H1 (cell line): Measurements from ENCODE around the gene IFNA13. TPM values are rescaled to one million over a fixed set of nuclear protein-coding genes. Genes with fewer than 3 reads are reported as not detected.

ENCODE experiments used
- CTCF ChIA-PET: fragments of 300-600 bp; sonication (Branson Sonifier 250); formaldehyde crosslinking; loops from one replicate; lab custom pipeline; 2021; ENCODE audit not compliant: partially characterized antibody; lab: Charles Lee
- POLR2A ChIA-PET: fragments of 300-600 bp; sonication (Branson Sonifier 250); formaldehyde crosslinking; loops from one replicate; lab custom pipeline; 2021; ENCODE audit warnings: inconsistent platforms; ENCODE audit not compliant: partially characterized antibody; lab: Charles Lee
- DNase-seq, 2 experiments: peaks; one replicate each; pipeline versions ENCODE4 v3.0.0 to v3.0.0-alpha.2; 2010 to 2022; ENCODE audit warnings: low spot score in 2 of 2, low read depth in 1 of 2, mixed read lengths in 1 of 2
- FAIRE-seq: peaks from 2 replicates; lab custom pipeline; 2011; peaks lifted over from hg19 to GRCh38; lab: Jason Lieb, UNC
- H2AFZ ChIP-seq: 2 replicates; pipeline ENCODE4 v1.8.1; 2012; ENCODE audit warnings: low read length, inconsistent platforms
- H2AK5ac ChIP-seq: 2 replicates; pipeline ENCODE4 v1.6.1; 2013; ENCODE audit warnings: low read depth, low read length
- H2BK120ac ChIP-seq: replicated peaks from 2 replicates; pipeline ENCODE3; 2013; ENCODE audit warnings: low read depth, low read length, inconsistent platforms
- H2BK12ac ChIP-seq: 2 replicates; pipeline ENCODE4 v1.6.1; 2013; ENCODE audit warnings: low read depth, low read length
- H2BK15ac ChIP-seq: 2 replicates; pipeline ENCODE4 v1.6.1; 2013; ENCODE audit warnings: low read length
- H2BK20ac ChIP-seq: 2 replicates; pipeline ENCODE4 v1.6.1; 2013; ENCODE audit warnings: low read length
- H2BK5ac ChIP-seq: 2 replicates; pipeline ENCODE4 v1.6.1; 2013; ENCODE audit warnings: low read depth, low read length
- H3K14ac ChIP-seq: 2 replicates; pipeline ENCODE4 v1.6.1; 2013; ENCODE audit warnings: inconsistent platforms; ENCODE audit not compliant: insufficient read length
- H3K18ac ChIP-seq: 2 replicates; pipeline ENCODE4 v1.6.1; 2013; ENCODE audit warnings: low read length; ENCODE audit errors: extremely low read depth
- H3K23ac ChIP-seq: 2 replicates; pipeline ENCODE4 v1.6.1; 2013; ENCODE audit warnings: inconsistent platforms; ENCODE audit not compliant: insufficient read length
- H3K23me2 ChIP-seq: 2 replicates; pipeline ENCODE4 v1.6.1; 2013; ENCODE audit warnings: low read depth, low read length
- H3K27ac ChIP-seq: 2 replicates; pipeline ENCODE4 v1.6.1; 2011; ENCODE audit warnings: low read depth, low read length, inconsistent platforms
- H3K27me3 ChIP-seq, 4 experiments: replicated peaks in 1 of 4; 1 replicate in 1 of 4; 2 replicates in 3 of 4; pipeline versions ENCODE4 v1.6.1 to v1.8.1; 2011 to 2013; ENCODE audit warnings: low read length in 3 of 4, mild to moderate bottlenecking in 3 of 4, inconsistent platforms in 2 of 4, mixed read lengths in 2 of 4, moderate library complexity in 1 of 4; ENCODE audit not compliant: control insufficient read depth in 3 of 4, insufficient read depth in 3 of 4; ENCODE audit errors: extremely low read depth in 1 of 4
- H3K36me3 ChIP-seq, 4 experiments: 2 replicates each; pipeline versions ENCODE4 v1.6.1 to v1.8.1; 2011 to 2013; ENCODE audit warnings: mild to moderate bottlenecking in 4 of 4, low read length in 3 of 4, moderate library complexity in 2 of 4, control low read depth in 1 of 4, inconsistent platforms in 1 of 4; ENCODE audit not compliant: insufficient read depth in 4 of 4, control insufficient read depth in 2 of 4
- H3K4ac ChIP-seq: replicated peaks from 2 replicates; pipeline ENCODE3; 2013; ENCODE audit warnings: low read length, low read depth, mixed read lengths, inconsistent platforms; ENCODE audit not compliant: insufficient read length
- H3K4me1 ChIP-seq, 4 experiments: replicated peaks in 1 of 4; 1 replicate in 1 of 4; 2 replicates in 3 of 4; pipeline versions ENCODE4 v1.6.1 to v1.8.1; 2011 to 2013; ENCODE audit warnings: low read length in 3 of 4, inconsistent platforms in 2 of 4, mixed read lengths in 1 of 4; ENCODE audit not compliant: insufficient read depth in 4 of 4, control insufficient read depth in 3 of 4
- H3K4me2 ChIP-seq, 2 experiments: 2 replicates each; pipeline versions ENCODE4 v1.6.1 to v1.8.1; 2011 to 2013; ENCODE audit warnings: low read depth in 2 of 2, low read length in 2 of 2, control low read depth in 1 of 2, inconsistent platforms in 1 of 2, mild to moderate bottlenecking in 1 of 2; ENCODE audit not compliant: insufficient read depth in 1 of 2
- H3K4me3 ChIP-seq, 4 experiments: fragments of 200-600, 300-600 bp in 1 of 4; sonication (generic), shearing (Covaris generic), sonication (Bioruptor Twin) in 1 of 4; 2 replicates each; pipeline versions ENCODE4 v1.5.1 to v1.8.1; 2011 to 2016; ENCODE audit warnings: low read length in 4 of 4, low read depth in 3 of 4, control low read depth in 2 of 4, inconsistent platforms in 2 of 4, mild to moderate bottlenecking in 2 of 4, mixed read lengths in 1 of 4, moderate library complexity in 1 of 4; ENCODE audit not compliant: insufficient read depth in 2 of 4; ENCODE audit errors: extremely low read depth in 1 of 4
- H3K56ac ChIP-seq: replicated peaks from 2 replicates; pipeline ENCODE3; 2013; ENCODE audit warnings: low read depth, mild to moderate bottlenecking, mixed read lengths, low read length, inconsistent platforms; ENCODE audit not compliant: insufficient read length
- H3K79me1 ChIP-seq: 2 replicates; pipeline ENCODE4 v1.6.1; 2013; ENCODE audit warnings: low read depth, low read length, control low read depth
- H3K79me2 ChIP-seq, 2 experiments: 2 replicates each; pipeline versions ENCODE4 v1.6.1 to v1.8.1; 2012 to 2013; ENCODE audit warnings: low read length in 2 of 2, mild to moderate bottlenecking in 2 of 2, inconsistent platforms in 1 of 2; ENCODE audit not compliant: insufficient read depth in 2 of 2, control insufficient read depth in 1 of 2
- H3K9ac ChIP-seq, 4 experiments: replicated peaks in 1 of 4; 1 replicate in 1 of 4; 2 replicates in 3 of 4; pipeline versions ENCODE4 v1.6.1 to v1.8.1; 2011 to 2013; ENCODE audit warnings: low read depth in 3 of 4, low read length in 3 of 4, control low read depth in 2 of 4, mild to moderate bottlenecking in 2 of 4, moderate library complexity in 2 of 4, inconsistent platforms in 1 of 4; ENCODE audit errors: extremely low read depth in 1 of 4
- H3K9me3 ChIP-seq, 2 experiments: 2 replicates each; pipeline versions ENCODE4 v1.6.1 to v1.8.1; 2012 to 2013; ENCODE audit warnings: mild to moderate bottlenecking in 2 of 2, moderate library complexity in 2 of 2, control low read depth in 1 of 2, inconsistent platforms in 1 of 2, low read depth in 1 of 2, low read length in 1 of 2, mixed read lengths in 1 of 2; ENCODE audit not compliant: insufficient read depth in 2 of 2
- H4K20me1 ChIP-seq, 2 experiments: replicated peaks in 1 of 2; 2 replicates each; pipeline versions ENCODE3 to v1.8.1; 2011 to 2013; ENCODE audit warnings: inconsistent platforms in 2 of 2, low read length in 2 of 2, mild to moderate bottlenecking in 1 of 2; ENCODE audit not compliant: insufficient read depth in 2 of 2, control insufficient read depth in 1 of 2
- H4K5ac ChIP-seq: 2 replicates; pipeline ENCODE4 v1.6.1; 2013; ENCODE audit warnings: low read length, low read depth, mixed read lengths, inconsistent platforms; ENCODE audit not compliant: insufficient read length
- H4K8ac ChIP-seq: 2 replicates; pipeline ENCODE4 v1.8.0; 2013; ENCODE audit warnings: mild to moderate bottlenecking, moderate library complexity, low read length, inconsistent platforms; ENCODE audit not compliant: insufficient read depth; ENCODE audit errors: extremely low read depth
- H4K91ac ChIP-seq: replicated peaks from 2 replicates; pipeline ENCODE3; 2013; ENCODE audit warnings: low read length, mixed read lengths, inconsistent platforms; ENCODE audit not compliant: insufficient read length
- CTCF ChIP-seq, 3 experiments: IDR thresholded peaks; 1 replicate in 2 of 3; 2 replicates in 1 of 3; pipeline versions ENCODE4 v1.5.1 to v1.6.1; 2011; ENCODE audit warnings: low read length in 3 of 3, mild to moderate bottlenecking in 3 of 3, inconsistent platforms in 2 of 3, low read depth in 1 of 3, moderate library complexity in 1 of 3; ENCODE audit not compliant: insufficient read depth in 1 of 3; ENCODE audit errors: control extremely low read depth in 1 of 3
- GABPA ChIP-seq: IDR thresholded peaks from 2 replicates; pipeline ENCODE4 v1.6.1; 2011; ENCODE audit warnings: mild to moderate bottlenecking, low read length, moderate library complexity, borderline replicate concordance; ENCODE audit not compliant: insufficient read depth
- NANOG ChIP-seq: IDR thresholded peaks from 2 replicates; pipeline ENCODE4 v1.6.1; 2011; ENCODE audit warnings: low read length, low read depth, mild to moderate bottlenecking, inconsistent platforms; ENCODE audit not compliant: insufficient read depth, poor library complexity, severe bottlenecking
- PHF8 ChIP-seq: fragments of 200-600 bp; sonication (generic); conservative IDR thresholded peaks from 2 replicates; pipeline ENCODE4 v1.7.1; 2012; ENCODE audit warnings: low read depth, mild to moderate bottlenecking, inconsistent platforms, low read length, moderate library complexity
- SP4 ChIP-seq: IDR thresholded peaks from 2 replicates; pipeline ENCODE4 v1.6.1; 2012; ENCODE audit warnings: low read length, inconsistent platforms
- TAF7 ChIP-seq: optimal IDR thresholded peaks from 2 replicates; pipeline ENCODE3; 2011; ENCODE audit warnings: low read depth, mild to moderate bottlenecking, inconsistent platforms, low read length, moderate library complexity, borderline replicate concordance
- WGBS, 2 experiments: shearing (Covaris generic) in 1 of 2; methylation state at CpG; one replicate each; pipeline versions ENCODE4 v1.1.6 to v1.1.7; 2013 to 2015; ENCODE audit warnings: low lambda C conversion rate in 2 of 2, mixed read lengths in 2 of 2, inconsistent platforms in 1 of 2, low coverage in 1 of 2, missing lambda C conversion rate in 1 of 2; ENCODE audit not compliant: insufficient replicate concordance in 2 of 2, insufficient coverage in 1 of 2, insufficient read length in 1 of 2; ENCODE audit errors: extremely low coverage in 1 of 2, missing lambda C conversion rate in 1 of 2; 5-methylcytosine and 5-hydroxymethylcytosine counted together
- long read RNA-seq, 2 experiments: library from RNA in 1 of 2; library from capped mRNA in 1 of 2; stranded (forward); transcript quantifications; one replicate each; pipeline ENCODE4 v2.0.0, GENCODE V29; 2021; ENCODE audit warnings: inconsistent platforms in 1 of 2
- polyA minus RNA-seq, 3 experiments: library from RNA; depleted of rRNA, polyadenylated mRNA; stranded (reverse); fragments of >200 nt; gene quantifications; 1 replicate in 2 of 3; 2 replicates in 1 of 3; pipeline ENCODE4 v1.2.3, GENCODE V29; 2011
- polyA plus RNA-seq, 7 experiments: library from polyadenylated mRNA; depleted of rRNA in 3 of 7; stranded (reverse) in 5 of 7; unstranded in 2 of 7; fragments of >200 nt in 5 of 7; fragments of 200-250 nt in 2 of 7; gene quantifications; 1 replicate in 5 of 7; 2 replicates in 1 of 7; 4 replicates in 1 of 7; pipeline versions ENCODE4 v1.2.1 to v1.2.3, GENCODE V29; 2011 to 2013; ENCODE audit warnings: missing spikeins in 2 of 7, mixed read lengths in 2 of 7
- total RNA-seq: library from RNA; stranded (reverse); fragmentation: NEBNext Ultra II Directional; extraction: Animal tissue kit (Norgen Biotek cat#: 25700); gene quantifications from 2 replicates; pipeline ENCODE4 v1.2.1, GENCODE V29; 2021
- TF ChIP-seq, protein P1 (sequence below): IDR thresholded peaks from 2 replicates; pipeline ENCODE4 v1.6.1; 2011; ENCODE audit warnings: low read length, improper control_type of control experiment

The IFNA13 gene
- total RNA-seq (not detected in 2 replicates), polyA plus RNA-seq (2011; rRNA removed) (not detected in 2 replicates), polyA minus RNA-seq (2011; rRNA and poly(A)+ RNA removed) (not detected in 2 replicates)
- polyA plus RNA-seq (2011; cell fraction: cytosol; rRNA removed): not detected
- polyA plus RNA-seq (2011; cell fraction: nucleus; rRNA removed): not detected
- polyA plus RNA-seq (2012, experiment 1 of 2): not detected in 4 replicates
- not detected for polyA plus RNA-seq (2012, experiment 2 of 2)
- polyA plus RNA-seq (2013, experiment 1 of 2): not detected
- not detected for polyA plus RNA-seq (2013, experiment 2 of 2)
- polyA minus RNA-seq (2011; cell fraction: cytosol; rRNA and poly(A)+ RNA removed): not detected
- not detected for polyA minus RNA-seq (2011; cell fraction: nucleus; rRNA and poly(A)+ RNA removed)
- long read RNA-seq, experiment 1: 0 reads
- long read RNA-seq, experiment 2: 0 reads

- ChIA-PET CTCF (no interaction called here), POLR2A (no interaction called here)
- no peak within 1 kb of the TSS for H3K4me3 ChIP-seq
- WGBS, 2 experiments: 96% methylated on average over 3 of the region's 3 CpGs; no CpG with 5 or more reads in 1 of the 2 experiments
- no peak within 1 kb of the TSS for H3K4ac ChIP-seq
- no peaks in the 10 kb centered on the region for H3K79me1 ChIP-seq
- no peak within 1 kb of the TSS for H3K14ac ChIP-seq
- no peaks in the 10 kb centered on the region for H3K9me3 ChIP-seq
- no peak within 1 kb of the TSS for H2BK5ac ChIP-seq
- no peaks in the 10 kb centered on the region for H3K4me1 ChIP-seq
- no peak within 1 kb of the TSS for H3K18ac ChIP-seq
- no peaks in the 10 kb centered on the region for H3K36me3 ChIP-seq
- no peak within 1 kb of the TSS for H2BK12ac ChIP-seq
- DNase-seq: no peak
- no peak for FAIRE-seq
- H3K9ac ChIP-seq: no peak within 1 kb of the TSS
- no peak within 1 kb of the TSS for H4K91ac ChIP-seq
- H3K4me2 ChIP-seq: no peak within 1 kb of the TSS
- no peak within 1 kb of the TSS for H4K5ac ChIP-seq
- H2AFZ ChIP-seq: no peak within 1 kb of the TSS
- no peak within 1 kb of the TSS for H3K56ac ChIP-seq
- H3K27me3 ChIP-seq: no peaks in the 10 kb centered on the region
- no peak within 1 kb of the TSS for H2BK120ac ChIP-seq
- H3K23me2 ChIP-seq: no peaks in the 10 kb centered on the region
- H3K27ac ChIP-seq: no peak within 1 kb of the TSS
- H2BK20ac ChIP-seq: no peak within 1 kb of the TSS
- no peaks in the 10 kb centered on the region for H4K20me1 ChIP-seq
- H3K23ac ChIP-seq: no peak within 1 kb of the TSS
- no peak within 1 kb of the TSS for H2BK15ac ChIP-seq
- H2AK5ac ChIP-seq: no peak within 1 kb of the TSS
- H4K8ac ChIP-seq: no peak within 1 kb of the TSS
- no peaks in the 10 kb centered on the region for H3K79me2 ChIP-seq
- no peak for TF ChIP-seq CTCF (IDR thresholded peaks at IDR 0.05; ENCODE audit: control extremely low read depth in 1 of 3, insufficient read depth in 1 of 3, low read depth in 1 of 3, low read length in 3 of 3)
- TF ChIP-seq GABPA: no peak
- no peak for TF ChIP-seq TAF7
- TF ChIP-seq SP4: no peak
- TF ChIP-seq, protein P1, sequence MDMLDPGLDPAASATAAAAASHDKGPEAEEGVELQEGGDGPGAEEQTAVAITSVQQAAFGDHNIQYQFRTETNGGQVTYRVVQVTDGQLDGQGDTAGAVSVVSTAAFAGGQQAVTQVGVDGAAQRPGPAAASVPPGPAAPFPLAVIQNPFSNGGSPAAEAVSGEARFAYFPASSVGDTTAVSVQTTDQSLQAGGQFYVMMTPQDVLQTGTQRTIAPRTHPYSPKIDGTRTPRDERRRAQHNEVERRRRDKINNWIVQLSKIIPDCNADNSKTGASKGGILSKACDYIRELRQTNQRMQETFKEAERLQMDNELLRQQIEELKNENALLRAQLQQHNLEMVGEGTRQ: no peak
- no peak for TF ChIP-seq PHF8
- TF ChIP-seq NANOG: no peak
Observed at GRCh38 chr9:21367957-21368356, at the start of gene IFNA13. Gene IFNA13, minus strand, starts transcription at chr9:21368057. Its CDS starts 47 bp downstream, at chr9:21368010.
